HG02852 (cell line): ENCODE results near the gene SPTBN4.
A peak's percentile ranks its signal among the peaks of the same experiment; 100 is the strongest.

Experiments
- ATAC-seq: cut with Tn5 transposase; IDR thresholded peaks from one replicate; pipeline ENCODE4 v1.9.1; 2021; ENCODE audit warnings: mild to moderate bottlenecking, moderate library complexity; ENCODE audit not compliant: unreplicated experiment

Gene SPTBN4

DNA sequence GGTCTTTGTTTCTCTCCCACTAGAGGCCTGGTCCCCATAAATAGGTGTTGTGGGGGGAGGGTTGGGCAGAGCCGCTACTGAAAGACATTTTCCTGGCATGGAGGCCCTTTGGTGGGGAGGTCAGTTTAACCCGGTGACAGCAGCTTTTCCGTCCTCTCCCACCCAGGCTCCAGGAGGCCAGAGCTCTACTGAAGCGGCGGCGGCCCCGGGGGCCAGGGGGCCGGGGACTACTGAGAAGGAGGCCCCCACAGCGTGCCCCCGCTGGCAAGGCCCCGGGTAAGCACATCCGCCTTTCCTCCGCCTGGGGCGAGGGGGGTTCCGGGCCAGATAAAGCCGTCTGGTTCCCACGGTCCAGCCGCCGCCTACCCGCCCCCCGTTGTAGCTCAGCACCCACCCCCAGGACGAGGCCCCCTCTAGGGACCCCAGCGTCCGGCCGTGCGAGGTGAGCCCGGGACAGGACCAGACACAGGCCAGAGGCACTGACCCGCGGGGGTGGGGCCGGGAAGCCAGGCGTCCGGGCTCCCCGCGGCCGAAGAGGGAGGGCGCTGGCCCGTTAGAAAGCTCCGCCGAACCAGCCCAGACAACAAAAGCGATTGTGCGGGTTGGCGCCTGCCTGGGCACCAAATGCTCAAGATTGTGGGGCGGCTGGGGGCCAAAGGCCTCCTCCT, 133.2 kb downstream of the SPTBN4 start:
- no peak for ATAC-seq

DNA sequence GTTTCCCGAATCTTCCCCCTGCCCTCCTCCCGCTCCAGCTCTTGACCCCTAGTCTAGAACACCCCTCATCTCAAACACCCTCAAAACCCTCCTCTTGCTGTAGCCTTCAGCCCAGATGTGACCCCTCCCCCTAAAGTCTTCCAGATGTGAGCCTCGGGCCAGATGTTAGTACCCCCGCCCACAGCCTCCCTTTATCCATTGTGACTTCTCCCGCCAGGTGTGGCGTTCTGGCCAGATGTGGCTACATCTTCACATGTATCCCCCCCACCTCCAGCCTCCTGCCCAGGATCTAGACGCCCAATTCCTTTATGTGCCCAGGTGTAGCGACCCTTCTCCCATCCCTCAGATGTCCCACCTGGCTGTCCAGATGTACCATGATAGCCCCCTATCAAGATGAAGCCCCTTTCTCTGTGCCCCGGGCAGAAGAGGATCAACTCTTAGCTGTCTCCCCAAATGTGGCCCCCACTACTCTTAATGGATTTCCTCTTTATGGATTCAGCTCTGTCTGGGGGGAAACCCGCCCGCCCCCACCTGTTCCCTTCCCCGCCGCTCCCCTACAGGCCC, 133.9 kb downstream of the SPTBN4 start:
- ATAC-seq: no peak

DNA sequence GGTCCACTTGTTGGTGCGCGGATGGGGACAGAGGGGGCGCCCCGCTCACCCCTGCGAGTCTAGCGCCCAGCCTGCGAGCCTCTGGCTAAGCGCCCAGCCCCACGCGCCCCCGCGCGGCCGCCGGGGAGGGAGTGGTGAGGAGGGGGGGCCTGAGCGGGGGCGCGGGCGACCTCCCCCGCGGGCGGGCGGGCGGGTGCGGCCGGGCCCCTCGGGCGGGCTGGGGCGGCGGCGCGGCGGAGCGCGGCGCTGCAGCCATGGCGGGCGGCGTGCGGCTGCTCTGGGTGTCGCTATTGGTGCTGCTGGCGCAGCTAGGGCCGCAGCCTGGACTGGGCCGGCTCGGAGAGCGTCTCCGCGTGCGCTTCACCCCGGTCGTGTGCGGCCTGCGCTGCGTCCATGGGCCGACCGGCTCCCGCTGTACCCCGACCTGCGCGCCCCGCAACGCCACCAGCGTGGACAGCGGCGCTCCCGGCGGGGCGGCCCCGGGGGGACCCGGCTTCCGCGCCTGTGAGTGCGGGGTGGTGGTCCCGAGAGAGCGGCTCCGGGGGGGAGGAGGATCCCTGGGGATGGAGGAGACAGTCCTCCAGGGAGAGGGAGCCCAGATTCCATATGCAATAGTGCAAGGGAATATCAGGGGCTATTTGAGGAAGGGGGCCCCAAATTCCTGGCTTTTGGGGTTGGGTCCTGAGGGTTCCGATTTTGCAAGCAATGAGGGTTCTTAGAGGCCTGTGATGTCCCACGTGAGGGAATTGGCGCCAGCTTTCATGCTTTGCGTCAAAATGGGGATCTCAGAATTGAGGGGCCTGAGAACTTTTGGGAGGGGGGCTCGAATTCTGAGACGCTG, 134.6 kb downstream of the SPTBN4 start, which contains the start of gene LTBP4:
LTBP4 (plus strand) TSS at position 236 of the 841 bp plus-strand sequence; CDS start at position 255, 19 bp downstream.
- no peak for ATAC-seq

GRCh38 chr19:40603071-40603388, 136.2 kb downstream of the SPTBN4 start:
- ATAC-seq: no peak

DNA sequence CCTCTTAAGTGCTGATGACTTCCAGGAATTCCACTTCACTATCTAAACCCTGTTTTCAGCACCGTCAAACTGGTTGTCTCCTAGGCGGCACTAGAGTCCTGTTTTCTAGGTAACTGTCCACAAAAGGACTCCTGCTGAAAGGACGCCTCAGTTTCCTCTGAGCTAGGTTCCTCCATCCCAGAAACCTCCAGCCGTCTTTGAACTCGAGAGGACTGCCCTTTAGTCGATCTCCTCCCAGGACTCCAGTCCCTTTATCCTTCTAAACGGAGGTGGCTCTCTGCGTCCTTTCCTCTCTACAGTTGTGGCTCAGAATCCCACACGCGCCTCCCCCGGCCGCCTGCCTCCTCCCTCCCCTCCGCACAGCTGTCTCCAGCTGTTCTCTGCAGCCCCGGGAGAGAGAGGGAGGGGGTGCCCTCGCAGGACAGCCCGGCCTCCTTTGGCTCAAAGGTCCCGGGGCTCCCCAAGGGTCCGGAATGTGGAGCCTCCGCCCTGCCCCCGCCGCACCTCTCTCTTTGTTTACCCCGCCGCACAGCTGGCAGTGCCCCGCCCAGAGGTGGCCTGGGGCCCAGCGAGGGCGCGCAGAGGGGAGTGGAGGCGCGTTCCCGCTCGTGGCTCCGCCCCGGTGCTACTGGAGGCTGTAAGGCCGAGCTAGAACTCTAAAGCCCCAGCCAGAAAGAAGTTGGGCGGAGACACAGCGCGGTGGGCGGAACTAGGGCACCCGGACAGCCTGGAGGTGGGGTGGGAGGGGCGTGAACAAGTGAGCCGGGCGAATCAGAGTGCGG, 136.8 kb downstream of the SPTBN4 start:
- peak; percentile 59 for ATAC-seq

DNA sequence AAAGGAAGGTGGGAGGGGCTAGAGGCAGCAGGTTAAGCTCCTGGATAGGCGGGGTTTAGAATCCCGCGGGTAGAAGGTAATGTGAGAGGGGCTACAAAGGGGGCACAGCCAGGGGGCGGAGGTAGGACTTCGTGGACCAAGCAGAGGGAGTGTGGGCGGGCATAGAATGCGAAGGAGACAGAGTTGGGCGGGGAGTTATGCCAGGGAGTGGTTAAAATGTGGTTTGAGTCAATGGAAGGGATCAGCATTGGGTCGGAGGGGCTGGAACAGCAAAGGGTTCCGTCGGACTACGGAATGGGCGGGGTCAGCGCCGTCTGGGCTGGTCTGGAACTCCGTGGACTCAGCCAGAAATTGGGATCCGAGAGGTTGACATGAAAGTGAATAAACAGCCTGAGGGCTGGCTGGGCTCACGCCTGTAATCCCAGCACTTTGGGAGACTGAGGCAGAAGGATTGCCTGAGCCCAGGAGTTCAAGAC, 137.4 kb downstream of the SPTBN4 start:
- no peak for ATAC-seq

DNA sequence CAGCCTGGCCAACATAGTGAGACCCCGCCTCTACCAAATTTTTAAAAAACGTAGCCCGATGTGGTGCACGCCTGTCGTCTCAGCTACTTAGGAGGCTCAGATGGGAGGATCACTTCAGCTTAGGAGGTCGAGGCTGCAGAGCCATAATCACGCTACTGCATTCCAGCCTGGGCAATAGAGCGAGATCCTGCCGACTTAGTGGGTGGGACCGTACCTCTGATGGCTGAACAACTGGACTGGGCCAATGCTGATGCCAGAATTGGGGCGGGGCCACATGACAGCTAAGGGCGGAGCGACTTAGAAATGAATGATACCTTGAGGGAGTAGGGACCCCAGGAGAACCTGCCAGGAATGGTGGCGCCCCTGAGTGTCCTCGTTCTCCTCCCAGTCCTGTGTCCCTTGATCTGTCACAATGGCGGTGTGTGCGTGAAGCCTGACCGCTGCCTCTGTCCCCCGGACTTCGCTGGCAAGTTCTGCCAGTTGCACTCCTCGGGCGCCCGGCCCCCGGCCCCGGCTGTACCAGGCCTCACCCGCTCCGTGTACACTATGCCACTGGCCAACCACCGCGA, 137.9 kb downstream of the SPTBN4 start:
- ATAC-seq: no peak

DNA sequence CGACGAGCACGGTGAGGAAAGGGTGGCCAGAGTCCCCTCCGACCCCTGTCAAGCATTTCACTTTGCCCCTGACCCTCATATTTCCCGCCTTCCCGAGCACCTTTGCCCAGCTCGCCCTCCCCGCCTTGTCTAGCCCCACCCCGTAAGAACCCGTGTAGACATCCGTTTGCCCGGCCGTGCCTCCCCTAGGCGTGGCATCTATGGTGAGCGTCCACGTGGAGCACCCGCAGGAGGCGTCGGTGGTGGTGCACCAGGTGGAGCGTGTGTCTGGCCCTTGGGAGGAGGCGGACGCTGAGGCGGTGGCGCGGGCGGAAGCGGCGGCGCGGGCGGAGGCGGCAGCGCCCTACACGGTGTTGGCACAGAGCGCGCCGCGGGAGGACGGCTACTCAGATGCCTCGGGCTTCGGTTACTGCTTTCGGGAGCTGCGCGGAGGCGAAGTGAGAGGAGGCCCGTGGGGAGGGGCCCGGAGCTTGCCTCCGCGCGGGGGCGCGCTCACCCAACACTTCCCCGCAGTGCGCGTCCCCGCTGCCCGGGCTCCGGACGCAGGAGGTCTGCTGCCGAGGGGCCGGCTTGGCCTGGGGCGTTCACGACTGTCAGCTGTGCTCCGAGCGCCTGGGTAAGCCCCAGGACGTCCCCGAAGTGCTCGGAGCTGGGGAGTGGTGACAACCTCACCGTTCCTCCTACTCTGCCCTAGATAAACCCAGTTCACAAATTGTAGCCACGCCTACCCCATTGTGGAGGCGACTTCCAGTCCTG, 138.6 kb downstream of the SPTBN4 start:
- ATAC-seq: no peak

GRCh38 chr19:40607311-40608239, 140.8 kb downstream of the SPTBN4 start:
- ATAC-seq: no peak

GRCh38 chr19:40608240-40608621, 141.4 kb downstream of the SPTBN4 start:
- no peak for ATAC-seq

- no peak for ATAC-seq
Observed at GRCh38 chr19:40608957-40609356, 142.2 kb downstream of the SPTBN4 start.

GRCh38 chr19:40609561-40610395, 143.0 kb downstream of the SPTBN4 start:
- peak; percentile 33 for ATAC-seq

GRCh38 chr19:40610396-40611064, 143.7 kb downstream of the SPTBN4 start:
- ATAC-seq: no peak

DNA sequence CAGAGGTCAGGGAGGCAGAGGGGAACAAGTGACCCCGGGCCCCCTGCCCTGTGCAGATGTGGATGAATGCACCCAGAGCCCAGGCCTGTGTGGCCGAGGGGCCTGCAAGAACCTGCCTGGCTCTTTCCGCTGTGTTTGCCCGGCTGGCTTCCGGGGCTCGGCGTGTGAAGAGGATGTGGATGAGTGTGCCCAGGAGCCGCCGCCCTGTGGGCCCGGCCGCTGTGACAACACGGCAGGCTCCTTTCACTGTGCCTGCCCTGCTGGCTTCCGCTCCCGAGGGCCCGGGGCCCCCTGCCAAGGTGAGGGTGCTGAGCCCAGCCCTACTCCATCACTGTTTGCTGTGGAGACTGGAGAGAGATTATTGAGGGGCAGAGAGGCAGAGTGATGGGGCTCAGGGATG, 144.3 kb downstream of the SPTBN4 start:
- no peak for ATAC-seq

DNA sequence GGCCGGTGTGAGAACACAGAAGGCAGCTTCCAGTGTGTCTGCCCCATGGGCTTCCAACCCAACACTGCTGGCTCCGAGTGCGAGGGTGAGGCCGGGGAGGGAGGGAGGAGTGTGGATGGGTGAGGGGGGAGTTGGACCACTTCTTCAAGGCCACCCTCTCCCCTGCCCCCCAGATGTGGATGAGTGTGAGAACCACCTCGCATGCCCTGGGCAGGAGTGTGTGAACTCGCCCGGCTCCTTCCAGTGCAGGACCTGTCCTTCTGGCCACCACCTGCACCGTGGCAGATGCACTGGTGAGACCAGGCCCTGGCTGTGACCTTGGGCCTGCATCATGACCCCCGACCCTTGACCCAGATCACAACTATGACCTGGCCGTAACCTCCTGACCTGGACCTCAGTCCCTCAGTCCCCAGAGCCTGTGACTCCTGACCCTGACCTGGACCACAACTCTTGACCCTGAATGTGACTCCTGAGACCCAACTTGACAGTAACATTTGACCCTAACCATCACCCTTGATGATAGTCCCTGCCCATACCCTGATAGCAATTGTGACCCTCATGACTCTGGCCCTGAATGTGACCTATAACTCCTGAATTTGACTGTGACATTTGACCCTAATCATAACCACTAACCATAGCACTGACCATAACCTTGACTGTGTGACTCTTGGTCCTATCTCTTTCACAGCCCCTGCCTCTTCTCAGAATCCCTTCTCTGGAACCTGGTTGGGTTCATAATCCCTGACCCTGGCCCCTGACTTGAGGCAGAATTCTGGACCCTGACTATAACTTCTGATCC, 145.3 kb downstream of the SPTBN4 start:
- ATAC-seq: no peak

DNA sequence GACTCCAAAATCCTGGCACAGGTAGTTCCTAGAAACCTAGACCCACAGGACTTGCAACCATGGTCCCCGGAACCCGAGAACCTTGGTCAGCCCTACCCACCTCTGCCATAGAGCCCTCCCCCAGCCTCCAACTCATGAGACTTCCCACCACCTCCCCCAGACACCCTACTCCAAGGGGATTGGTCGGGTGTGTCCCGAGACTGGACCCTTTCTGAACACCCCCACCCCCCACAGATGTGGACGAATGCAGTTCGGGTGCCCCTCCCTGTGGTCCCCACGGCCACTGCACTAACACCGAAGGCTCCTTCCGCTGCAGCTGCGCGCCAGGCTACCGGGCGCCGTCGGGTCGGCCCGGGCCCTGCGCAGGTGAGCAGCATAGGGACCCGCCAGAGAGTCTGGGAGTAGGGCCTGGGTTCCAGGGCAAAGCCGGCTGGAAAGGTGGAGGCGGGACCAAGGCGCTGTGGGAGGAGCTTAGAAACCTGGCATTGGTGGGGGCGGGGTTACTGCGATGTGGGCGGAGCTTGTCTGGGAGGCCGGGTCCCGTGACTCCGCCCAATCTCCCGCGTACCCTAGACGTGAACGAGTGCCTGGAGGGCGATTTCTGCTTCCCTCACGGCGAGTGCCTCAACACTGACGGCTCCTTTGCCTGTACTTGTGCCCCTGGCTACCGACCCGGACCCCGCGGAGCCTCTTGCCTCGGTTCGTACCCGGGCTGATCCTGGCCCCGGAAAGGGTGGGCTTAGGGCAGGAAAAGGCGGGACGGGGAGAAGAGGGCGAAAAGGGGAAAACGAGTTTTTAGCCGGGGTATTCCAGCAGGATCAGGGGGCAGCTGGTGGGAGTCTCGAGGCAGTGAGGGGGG, 146.3 kb downstream of the SPTBN4 start:
- no peak for ATAC-seq
